ENCODE measurements around the gene WASHC3.

WASHC3 gene

GRCh38 chr12:101966496-101966895, 95.3 kb downstream of the WASHC3 start:
- no peak for DNase-seq

GRCh38 chr12:101963697-101964096, 98.1 kb downstream of the WASHC3 start:
- DNase-seq, result no peak

All from activated CD8-positive, alpha-beta memory T cell treated with anti-CD3 and anti-CD28 coated beads for 24 hours (primary cell).